Endodermal cell (in vitro differentiated cells): Measurements from ENCODE around the gene TUFM. TPM values are rescaled to one million over a fixed set of nuclear protein-coding genes. Genes with fewer than 3 reads are reported as not detected.

Experiments
- DNase-seq: peaks from one replicate; pipeline ENCODE4 v3.0.0-alpha.2; 2017
- H3K27ac ChIP-seq: 2 replicates; pipeline ENCODE4 v1.5.1; 2013; ENCODE audit warnings: mild to moderate bottlenecking, low read depth, low read length, moderate library complexity
- H3K27me3 ChIP-seq: 2 replicates; pipeline ENCODE4 v1.6.1; 2013; ENCODE audit warnings: mild to moderate bottlenecking, low read length, moderate library complexity; ENCODE audit not compliant: insufficient read depth, control insufficient read depth, poor library complexity, severe bottlenecking
- H3K36me3 ChIP-seq: 2 replicates; pipeline ENCODE4 v1.7.0; 2013; ENCODE audit warnings: mild to moderate bottlenecking, low read length, moderate library complexity; ENCODE audit not compliant: control insufficient read depth, insufficient read depth
- H3K4me1 ChIP-seq: one replicate; pipeline ENCODE4 v1.7.0; 2013; ENCODE audit warnings: low read length; ENCODE audit not compliant: control insufficient read depth, insufficient read depth
- H3K4me3 ChIP-seq: 2 replicates; pipeline ENCODE4 v1.5.1; 2013; ENCODE audit warnings: mild to moderate bottlenecking, low read length, moderate library complexity
- H3K9ac ChIP-seq: 2 replicates; pipeline ENCODE4 v1.6.1; 2013; ENCODE audit warnings: mild to moderate bottlenecking, low read length, moderate library complexity; ENCODE audit not compliant: poor library complexity, severe bottlenecking; ENCODE audit errors: extremely low read depth
- H3K9me3 ChIP-seq: 2 replicates; pipeline ENCODE4 v1.6.1; 2013; ENCODE audit warnings: mild to moderate bottlenecking, low read length, moderate library complexity; ENCODE audit not compliant: control insufficient read depth
- H3K27ac Mint-ChIP-seq: 2 replicates; pipeline ENCODE4 v1.8.0; 2020; ENCODE audit warnings: mixed read lengths
- H3K27me3 Mint-ChIP-seq: 2 replicates; pipeline ENCODE4 v1.8.0; 2021; ENCODE audit warnings: mild to moderate bottlenecking, mixed read lengths; ENCODE audit not compliant: insufficient read depth
- H3K36me3 Mint-ChIP-seq: 2 replicates; pipeline ENCODE4 v1.8.0; 2020; ENCODE audit warnings: low read depth, mixed read lengths
- H3K4me1 Mint-ChIP-seq: 2 replicates; pipeline ENCODE4 v1.8.0; 2020; ENCODE audit warnings: mixed read lengths
- H3K4me3 Mint-ChIP-seq: 2 replicates; pipeline ENCODE4 v1.8.0; 2020; ENCODE audit warnings: mild to moderate bottlenecking, moderate library complexity, mixed read lengths
- H3K9me3 Mint-ChIP-seq: 2 replicates; pipeline ENCODE4 v1.8.0; 2020; ENCODE audit warnings: mild to moderate bottlenecking, mixed read lengths
- WGBS, 2 experiments: methylation state at CpG; one replicate each; pipeline versions ENCODE4 v1.1.5 to v1.1.7; 2013; ENCODE audit warnings: missing lambda C conversion rate in 2 of 2, mixed read lengths in 1 of 2; ENCODE audit not compliant: insufficient coverage in 1 of 2, insufficient read length in 1 of 2; 5-methylcytosine and 5-hydroxymethylcytosine counted together
- total RNA-seq, 2 donors: library from RNA; stranded (reverse); fragmentation: NEBNext Ultra II Directional in 1 of 2; extraction: Animal tissue kit (Norgen Biotek cat#: 25700) in 1 of 2; gene quantifications; 2 replicates in 1 of 2; 3 replicates in 1 of 2; pipeline ENCODE4 v1.2.1, GENCODE V29; 2021
- TF ChIP-seq, protein P1 (sequence below): fragments of 200-600 bp; sonication (generic); conservative IDR thresholded peaks from 2 replicates; pipeline ENCODE4 v1.5.0; 2021; ENCODE audit warnings: antibody characterized with exemption, mild to moderate bottlenecking

Gene TUFM
- total RNA-seq, 2 donors from 2014 or later: 158 to 165 TPM

DNA sequence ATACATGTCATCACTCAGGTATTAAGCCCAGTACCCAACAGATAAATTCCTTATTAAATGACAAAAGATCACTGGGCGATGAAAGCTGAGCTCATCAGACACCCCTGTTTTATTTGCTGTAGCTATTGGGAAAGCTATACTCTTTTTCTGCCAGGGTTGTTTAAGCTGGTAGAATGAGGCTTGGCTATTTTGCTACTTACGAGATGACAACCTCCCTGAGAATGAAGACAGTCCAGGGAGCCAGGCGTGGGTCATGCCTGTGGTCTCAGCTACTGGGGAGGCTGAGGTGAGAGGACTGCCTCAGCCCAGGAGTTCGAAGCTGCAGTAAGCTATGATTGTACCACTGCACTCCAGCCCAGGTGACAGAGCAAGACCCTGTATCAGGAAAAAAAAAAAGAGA, 13.2 kb upstream of the TUFM start:
- no peak overlapping the region for H3K4me3 Mint-ChIP-seq
- no peaks in the 10 kb centered on the region for H3K36me3 Mint-ChIP-seq
- no peak for DNase-seq
- Histone ChIP-seq H3K9me3 (no peaks in the 10 kb centered on the region), H3K4me3 (no peak overlapping the region), H3K27me3 (no peaks in the 10 kb centered on the region), H3K4me1 (no peaks in the 10 kb centered on the region), H3K36me3 (no peaks in the 10 kb centered on the region), H3K9ac (no peak overlapping the region), H3K27ac (no peak overlapping the region)
- no peaks in the 10 kb centered on the region for H3K27me3 Mint-ChIP-seq
- H3K4me1 Mint-ChIP-seq: peaks cover 3% of the 10 kb centered on the region
- no peak overlapping the region for H3K27ac Mint-ChIP-seq
- WGBS, 2 experiments: 71 to 72% methylated on average over 4 of the region's 4 CpGs
- TF ChIP-seq, protein P1, sequence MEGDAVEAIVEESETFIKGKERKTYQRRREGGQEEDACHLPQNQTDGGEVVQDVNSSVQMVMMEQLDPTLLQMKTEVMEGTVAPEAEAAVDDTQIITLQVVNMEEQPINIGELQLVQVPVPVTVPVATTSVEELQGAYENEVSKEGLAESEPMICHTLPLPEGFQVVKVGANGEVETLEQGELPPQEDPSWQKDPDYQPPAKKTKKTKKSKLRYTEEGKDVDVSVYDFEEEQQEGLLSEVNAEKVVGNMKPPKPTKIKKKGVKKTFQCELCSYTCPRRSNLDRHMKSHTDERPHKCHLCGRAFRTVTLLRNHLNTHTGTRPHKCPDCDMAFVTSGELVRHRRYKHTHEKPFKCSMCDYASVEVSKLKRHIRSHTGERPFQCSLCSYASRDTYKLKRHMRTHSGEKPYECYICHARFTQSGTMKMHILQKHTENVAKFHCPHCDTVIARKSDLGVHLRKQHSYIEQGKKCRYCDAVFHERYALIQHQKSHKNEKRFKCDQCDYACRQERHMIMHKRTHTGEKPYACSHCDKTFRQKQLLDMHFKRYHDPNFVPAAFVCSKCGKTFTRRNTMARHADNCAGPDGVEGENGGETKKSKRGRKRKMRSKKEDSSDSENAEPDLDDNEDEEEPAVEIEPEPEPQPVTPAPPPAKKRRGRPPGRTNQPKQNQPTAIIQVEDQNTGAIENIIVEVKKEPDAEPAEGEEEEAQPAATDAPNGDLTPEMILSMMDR: no peak
- H3K9me3 Mint-ChIP-seq: no peaks in the 10 kb centered on the region

DNA sequence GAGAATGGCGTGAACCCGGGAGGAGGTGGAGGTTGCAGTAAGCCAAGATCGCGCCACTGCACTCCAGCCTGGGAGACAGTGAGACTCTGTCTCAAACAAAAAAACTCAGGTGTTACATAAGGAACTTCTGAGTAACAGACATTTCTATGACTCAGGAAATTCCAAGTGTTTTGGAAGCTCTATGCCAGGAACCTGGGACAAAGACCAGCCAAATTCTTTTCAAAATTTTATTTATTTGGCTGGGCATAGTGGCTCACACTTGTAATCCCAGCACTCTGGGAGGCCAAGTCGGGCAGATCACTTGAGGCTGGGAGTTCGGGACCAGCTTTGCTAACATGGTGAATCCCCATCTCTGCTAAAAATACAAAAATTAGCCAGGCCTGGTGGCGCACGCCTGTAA, 12.3 kb upstream of the TUFM start:
- no peak overlapping the region for H3K27ac ChIP-seq
- no peak overlapping the region for H3K4me3 ChIP-seq
- no peak for DNase-seq
- TF ChIP-seq, protein P1: no peak
- no peaks in the 10 kb centered on the region for H3K9me3 ChIP-seq
- no peaks in the 10 kb centered on the region for H3K36me3 ChIP-seq
- no peak overlapping the region for H3K9ac ChIP-seq
- Mint-ChIP-seq H3K9me3 (no peaks in the 10 kb centered on the region), H3K4me3 (no peak overlapping the region), H3K36me3 (no peaks in the 10 kb centered on the region), H3K27me3 (no peaks in the 10 kb centered on the region), H3K27ac (no peak overlapping the region), H3K4me1 (no peaks in the 10 kb centered on the region)
- 92 to 93% methylated on average over 7 to 8 of the region's 8 CpGs for WGBS, 2 experiments
- H3K27me3 ChIP-seq: no peaks in the 10 kb centered on the region
- no peaks in the 10 kb centered on the region for H3K4me1 ChIP-seq

DNA sequence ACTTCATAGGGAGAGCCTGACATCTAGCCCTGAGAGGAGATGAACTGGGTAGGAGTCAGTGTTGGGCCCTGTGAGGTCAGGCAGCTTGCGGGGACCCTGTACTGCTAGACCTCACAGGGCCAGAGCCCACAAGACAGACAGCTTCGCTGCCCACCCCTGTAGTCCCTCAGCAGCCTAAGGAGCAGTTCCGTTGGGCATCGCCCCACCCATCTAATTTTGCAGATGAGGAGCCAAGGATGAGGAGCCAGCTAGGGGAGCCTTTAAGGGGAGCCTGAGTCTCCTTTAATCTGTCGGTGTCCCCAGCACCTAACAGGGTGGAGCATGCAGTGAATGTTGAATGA, 755 bp upstream of the TUFM start:
- Mint-ChIP-seq H3K27me3 (no peaks in the 10 kb centered on the region), H3K9me3 (no peaks in the 10 kb centered on the region), H3K36me3 (peaks cover 34% of the 10 kb centered on the region), H3K4me3 (peak overlapping the region; percentile 96), H3K4me1 (peaks cover 9% of the 10 kb centered on the region), H3K27ac (peak overlapping the region; percentile 98)
- Histone ChIP-seq H3K9me3 (no peaks in the 10 kb centered on the region), H3K36me3 (peaks cover 23% of the 10 kb centered on the region), H3K4me1 (no peaks in the 10 kb centered on the region), H3K27me3 (no peaks in the 10 kb centered on the region), H3K9ac (peak overlapping the region; percentile 68), H3K27ac (no peak overlapping the region), H3K4me3 (peak overlapping the region; percentile 87)
- TF ChIP-seq, protein P1: no peak
- 46 to 54% methylated on average over 2 to 5 of the region's 5 CpGs for WGBS, 2 experiments
- DNase-seq: peak; percentile 56
